IMR-90 (cell line): ENCODE measurements around the gene PLA2G3. TPM values are rescaled to one million over a fixed set of nuclear protein-coding genes. Genes with fewer than 3 reads are reported as not detected.

Experiments
- ATAC-seq: fragments of 200-7000 bp; cut with Tn5 transposase; 2 replicates; pipeline ENCODE4 v1.9.1; 2020; ENCODE audit warnings: low read depth, mild to moderate bottlenecking, moderate library complexity
- BruUV-seq: library from RNA; stranded (reverse); fragments of 400-500 nt; replicated peaks from 2 replicates; lab custom pipeline; 2021; lab: Mats Ljungman, UMichigan
- CTCF ChIA-PET: fragments of 300-600 bp; formaldehyde crosslinking; extraction: SDS; loops from one replicate; lab custom pipeline; 2021; ENCODE audit warnings: antibody characterized with exemption; lab: Yijun Ruan, JAX
- POLR2A ChIA-PET: fragments of 300-600 bp; sonication (Branson Sonifier 250); formaldehyde crosslinking; loops from one replicate; lab custom pipeline; 2022; ENCODE audit warnings: antibody characterized with exemption; ENCODE audit not compliant: unreplicated experiment; lab: Charles Lee
- DNase-seq: peaks from one replicate; pipeline ENCODE4 v3.0.0; 2013
- H2AFZ ChIP-seq: replicated peaks from 2 replicates; pipeline ENCODE3; 2013; ENCODE audit warnings: low read length, mild to moderate bottlenecking; ENCODE audit not compliant: poor library complexity
- H2AK5ac ChIP-seq: 2 replicates; pipeline ENCODE4 v1.6.1; 2013; ENCODE audit warnings: low read depth, low read length, inconsistent platforms
- H2AK9ac ChIP-seq: replicated peaks from 2 replicates; pipeline ENCODE3; 2013; ENCODE audit warnings: mild to moderate bottlenecking, low read depth, low read length, moderate library complexity; ENCODE audit not compliant: poor library complexity
- H2BK120ac ChIP-seq: 2 replicates; pipeline ENCODE4 v1.6.1; 2013; ENCODE audit warnings: low read depth, low read length, inconsistent platforms
- H2BK15ac ChIP-seq: 3 replicates; pipeline ENCODE4 v1.6.1; 2013; ENCODE audit warnings: low read depth, low read length, inconsistent platforms
- H2BK20ac ChIP-seq: 2 replicates; pipeline ENCODE4 v1.6.1; 2013; ENCODE audit warnings: low read depth, mild to moderate bottlenecking, inconsistent platforms, low read length, moderate library complexity
- H2BK5ac ChIP-seq: 2 replicates; pipeline ENCODE4 v1.6.1; 2013; ENCODE audit warnings: mild to moderate bottlenecking, low read depth, low read length, inconsistent platforms; ENCODE audit not compliant: poor library complexity, severe bottlenecking
- H3K14ac ChIP-seq: replicated peaks from 2 replicates; pipeline ENCODE4 v1.6.1; 2013; ENCODE audit warnings: low read depth, low read length, inconsistent platforms
- H3K18ac ChIP-seq: 2 replicates; pipeline ENCODE4 v1.6.1; 2013; ENCODE audit warnings: low read depth, low read length, control low read depth
- H3K23ac ChIP-seq: 2 replicates; pipeline ENCODE4 v1.6.1; 2013; ENCODE audit warnings: low read depth, low read length, inconsistent platforms
- H3K27ac ChIP-seq: 2 replicates; pipeline ENCODE4 v1.5.1; 2013; ENCODE audit warnings: mild to moderate bottlenecking, control low read depth, low read length; ENCODE audit not compliant: insufficient read depth
- H3K27me3 ChIP-seq: 2 replicates; pipeline ENCODE4 v1.6.1; 2013; ENCODE audit warnings: low read length; ENCODE audit not compliant: control insufficient read depth, insufficient read depth
- H3K36me3 ChIP-seq: 2 replicates; pipeline ENCODE4 v1.6.1; 2013; ENCODE audit warnings: low read length, mixed read lengths; ENCODE audit not compliant: control insufficient read depth, insufficient read depth
- H3K4ac ChIP-seq: 2 replicates; pipeline ENCODE4 v1.6.1; 2013; ENCODE audit warnings: low read depth, low read length, inconsistent platforms
- H3K4me1 ChIP-seq: 2 replicates; pipeline ENCODE4 v1.6.1; 2013; ENCODE audit warnings: low read length, mixed read lengths; ENCODE audit not compliant: control insufficient read depth, insufficient read depth
- H3K4me2 ChIP-seq: 2 replicates; pipeline ENCODE4 v1.6.1; 2013; ENCODE audit warnings: low read depth, mild to moderate bottlenecking, control low read depth, low read length, moderate library complexity
- H3K4me3 ChIP-seq: 2 replicates; pipeline ENCODE4 v1.5.1; 2013; ENCODE audit warnings: low read depth, mild to moderate bottlenecking, control low read depth, low read length, moderate library complexity; ENCODE audit not compliant: insufficient read depth
- H3K56ac ChIP-seq: 2 replicates; pipeline ENCODE4 v1.6.1; 2013; ENCODE audit warnings: low read length, inconsistent platforms; ENCODE audit not compliant: insufficient read depth; ENCODE audit errors: extremely low read depth
- H3K79me1 ChIP-seq, 2 experiments: 2 replicates each; pipeline ENCODE4 v1.6.1; 2013; ENCODE audit warnings: low read length in 2 of 2, inconsistent platforms in 1 of 2, low read depth in 1 of 2
- H3K9ac ChIP-seq: 2 replicates; pipeline ENCODE4 v1.6.1; 2013; ENCODE audit warnings: low read depth, low read length, control low read depth
- H3K9me1 ChIP-seq: 2 replicates; pipeline ENCODE4 v1.6.1; 2013; ENCODE audit warnings: low read length, inconsistent platforms; ENCODE audit not compliant: insufficient read depth
- H3K9me3 ChIP-seq: 2 replicates; pipeline ENCODE4 v1.6.1; 2013; ENCODE audit warnings: low read length; ENCODE audit not compliant: control insufficient read depth, insufficient read depth
- H4K20me1 ChIP-seq: 2 replicates; pipeline ENCODE4 v1.6.1; 2013; ENCODE audit warnings: low read length, inconsistent platforms; ENCODE audit not compliant: insufficient read depth
- H4K5ac ChIP-seq: 2 replicates; pipeline ENCODE4 v1.6.1; 2013; ENCODE audit warnings: mild to moderate bottlenecking, low read depth, low read length, control low read depth
- H4K8ac ChIP-seq, 2 experiments: 2 replicates each; pipeline ENCODE4 v1.6.1; 2013; ENCODE audit warnings: low read depth in 2 of 2, low read length in 2 of 2, control low read depth in 1 of 2, inconsistent platforms in 1 of 2
- H4K91ac ChIP-seq: 2 replicates; pipeline ENCODE4 v1.6.1; 2013; ENCODE audit warnings: low read depth, low read length, inconsistent platforms; ENCODE audit not compliant: insufficient read depth
- BHLHE40 ChIP-seq: fragments of 150-350 bp; IDR thresholded peaks from 2 replicates; pipeline ENCODE4 v1.6.1; 2016; ENCODE audit warnings: mild to moderate bottlenecking, low read depth, low read length
- CHD1 ChIP-seq: IDR thresholded peaks from 2 replicates; pipeline ENCODE4 v1.6.1; 2012; ENCODE audit warnings: low read depth, low read length, improper control_type of control experiment
- CTCF ChIP-seq: conservative IDR thresholded peaks from 2 replicates; pipeline ENCODE4 v1.5.1; 2012; ENCODE audit warnings: mild to moderate bottlenecking, low read depth, low read length, improper control_type of control experiment
- FOS ChIP-seq: fragments of 150-350 bp; IDR thresholded peaks from 2 replicates; pipeline ENCODE4 v1.6.1; 2016; ENCODE audit warnings: low read depth, low read length
- MAFK ChIP-seq: IDR thresholded peaks from 2 replicates; pipeline ENCODE4 v1.6.1; 2012; ENCODE audit warnings: low read depth, low read length, improper control_type of control experiment
- MAZ ChIP-seq: IDR thresholded peaks from 2 replicates; pipeline ENCODE4 v1.6.1; 2012; ENCODE audit warnings: low read depth, mild to moderate bottlenecking, low read length, improper control_type of control experiment, moderate library complexity, borderline replicate concordance
- NFE2L2 ChIP-seq: fragments of 150-350 bp; IDR thresholded peaks from 2 replicates; pipeline ENCODE4 v1.6.1; 2016; ENCODE audit warnings: low read depth, mild to moderate bottlenecking, low read length
- RAD21 ChIP-seq: IDR thresholded peaks from 2 replicates; pipeline ENCODE4 v1.6.1; 2012; ENCODE audit warnings: low read length, improper control_type of control experiment
- RCOR1 ChIP-seq: IDR thresholded peaks from 2 replicates; pipeline ENCODE4 v1.6.1; 2012; ENCODE audit warnings: mild to moderate bottlenecking, low read length, improper control_type of control experiment; ENCODE audit not compliant: insufficient replicate concordance
- SMC3 ChIP-seq: fragments of 150-350 bp; IDR thresholded peaks from 2 replicates; pipeline ENCODE4 v1.6.1; 2016; ENCODE audit warnings: low read depth, mild to moderate bottlenecking, antibody characterized with exemption, low read length, moderate library complexity
- USF2 ChIP-seq: fragments of 150-350 bp; IDR thresholded peaks from 2 replicates; pipeline ENCODE4 v1.6.1; 2017; ENCODE audit warnings: mild to moderate bottlenecking, antibody characterized with exemption, low read length, low read depth
- WGBS, 2 experiments: methylation state at CpG; one replicate each; pipeline versions ENCODE4 v1.1.5 to v1.1.7; 2013; ENCODE audit warnings: missing lambda C conversion rate in 2 of 2; ENCODE audit not compliant: insufficient read length in 1 of 2; ENCODE audit errors: extremely low coverage in 2 of 2; 5-methylcytosine and 5-hydroxymethylcytosine counted together
- dilution Hi-C: fragments of 300-500 bp; cut with HindIII; formaldehyde crosslinking; loops from one replicate; pipeline ENCODE4 v1.14.3; 2018; ENCODE audit warnings: low sequenced_read_pairs; ENCODE audit not compliant: unreplicated experiment
- in situ Hi-C: fragments of 300-500 bp; cut with MboI; formaldehyde crosslinking; loops from 3 replicates; pipeline ENCODE4 v1.14.3; 2019; ENCODE audit warnings: low sequenced_read_pairs, inconsistent platforms, mixed read lengths
- intact Hi-C: fragments of 100-400 bp; cut with micrococcal nuclease; formaldehyde crosslinking; loops from 2 replicates; pipeline ENCODE4 v1.10.0; 2022
- polyA plus RNA-seq, 3 experiments: library from polyadenylated mRNA; depleted of rRNA; stranded (reverse); fragments of >200 nt; gene quantifications; 2 replicates each; pipeline ENCODE4 v1.2.3, GENCODE V29; 2012; ENCODE audit warnings: low replicate concordance in 1 of 3
- total RNA-seq: library from RNA; depleted of rRNA; stranded (reverse); fragments of >200 nt; gene quantifications from 2 replicates; pipeline ENCODE4 v1.2.3, GENCODE V29; 2012

PLA2G3 gene
- total and polyA plus RNA-seq, 2 of the 4 experiments (the other 2 are of a cell fraction) = under 0.01 to 0.12 TPM

- POLR2A ChIA-PET = no interaction called here
- H2AFZ ChIP-seq = no peak overlapping the region
- TF ChIP-seq CHD1 = no peak
- TF ChIP-seq USF2 = no peak
- TF ChIP-seq MAZ = no peak
- TF ChIP-seq SMC3 = no peak
- no peak for TF ChIP-seq BHLHE40
- no peak for TF ChIP-seq MAFK
- TF ChIP-seq FOS = no peak
- no peak for TF ChIP-seq NFE2L2
- no peak for TF ChIP-seq RCOR1
- no peak for TF ChIP-seq CTCF
- TF ChIP-seq RAD21 = no peak
- H3K18ac ChIP-seq = no peak overlapping the region
- H4K8ac ChIP-seq = no peak overlapping the region
- H3K56ac ChIP-seq = no peak overlapping the region
- H4K91ac ChIP-seq = no peak overlapping the region
- H3K79me1 ChIP-seq = peaks cover 0 to 4% of the 10 kb centered on the region in 2 experiments; a peak in 1 of 4 replicates
- no peak overlapping the region for H3K23ac ChIP-seq
- H3K27ac ChIP-seq = no peak overlapping the region
- no TSS peak for BruUV-seq
- H4K5ac ChIP-seq = no peak overlapping the region
- no peak overlapping the region for H2AK5ac ChIP-seq
- peaks cover 5% of the 10 kb centered on the region for H3K4me1 ChIP-seq
- H2BK20ac ChIP-seq = no peak overlapping the region
- no peaks in the 10 kb centered on the region for H3K9me3 ChIP-seq
- H3K4me3 ChIP-seq = no peak overlapping the region
- no peaks in the 10 kb centered on the region; the same call in 1 of the 2 replicates for H3K9me1 ChIP-seq
- 68% methylated on average over 7 of the region's 14 CpGs; no CpG with 5 or more reads in 1 of the 2 experiments for WGBS, 2 experiments
- no peaks in the 10 kb centered on the region; the same call in 1 of the 2 replicates for H3K27me3 ChIP-seq
- ATAC-seq (no peak), DNase-seq (no peak)
- H3K4me2 ChIP-seq = no peak overlapping the region
- dilution Hi-C loops (no loop called here), intact Hi-C loops (no loop called here), in situ Hi-C loops (no loop called here)
- CTCF ChIA-PET = interaction anchor here (0.6 kb wide), 1 partner anchor 30 kb away, joined by 3 read pairs; no protein-coding TSS in a partner anchor
- no peak overlapping the region for H3K4ac ChIP-seq
- H2BK120ac ChIP-seq = no peak overlapping the region
- no peaks in the 10 kb centered on the region for H3K36me3 ChIP-seq
- H3K14ac ChIP-seq = no peak overlapping the region
- no peak overlapping the region for H2BK15ac ChIP-seq
- H3K9ac ChIP-seq = no peak overlapping the region
- no peaks in the 10 kb centered on the region for H4K20me1 ChIP-seq
- H2AK9ac ChIP-seq = peak overlapping the region; percentile 55
- H2BK5ac ChIP-seq = no peak overlapping the region
These were observed 15.4 kb downstream of the PLA2G3 start for GRCh38 chr22:31124811-31125465.
